22Rv1 (cell line): Measurements from ENCODE around the gene LRMDA.
"Not testable (repeated sequence)": the region's sequence is repeated elsewhere in the genome, so short reads cannot be mapped to it uniquely, and the experiment has no call there.

ENCODE experiments used
- ZFX ChIP-seq: fragments of 450-650 bp; IDR thresholded peaks from 2 replicates; pipeline ENCODE4 v1.6.1; 2017; ENCODE audit warnings: antibody characterized with exemption, borderline replicate concordance
- TF ChIP-seq, protein P1 (sequence below): fragments of 450-650 bp; IDR thresholded peaks from 2 replicates; pipeline ENCODE4 v1.5.1; 2017; ENCODE audit warnings: mild to moderate bottlenecking

- TF ChIP-seq, protein P1, sequence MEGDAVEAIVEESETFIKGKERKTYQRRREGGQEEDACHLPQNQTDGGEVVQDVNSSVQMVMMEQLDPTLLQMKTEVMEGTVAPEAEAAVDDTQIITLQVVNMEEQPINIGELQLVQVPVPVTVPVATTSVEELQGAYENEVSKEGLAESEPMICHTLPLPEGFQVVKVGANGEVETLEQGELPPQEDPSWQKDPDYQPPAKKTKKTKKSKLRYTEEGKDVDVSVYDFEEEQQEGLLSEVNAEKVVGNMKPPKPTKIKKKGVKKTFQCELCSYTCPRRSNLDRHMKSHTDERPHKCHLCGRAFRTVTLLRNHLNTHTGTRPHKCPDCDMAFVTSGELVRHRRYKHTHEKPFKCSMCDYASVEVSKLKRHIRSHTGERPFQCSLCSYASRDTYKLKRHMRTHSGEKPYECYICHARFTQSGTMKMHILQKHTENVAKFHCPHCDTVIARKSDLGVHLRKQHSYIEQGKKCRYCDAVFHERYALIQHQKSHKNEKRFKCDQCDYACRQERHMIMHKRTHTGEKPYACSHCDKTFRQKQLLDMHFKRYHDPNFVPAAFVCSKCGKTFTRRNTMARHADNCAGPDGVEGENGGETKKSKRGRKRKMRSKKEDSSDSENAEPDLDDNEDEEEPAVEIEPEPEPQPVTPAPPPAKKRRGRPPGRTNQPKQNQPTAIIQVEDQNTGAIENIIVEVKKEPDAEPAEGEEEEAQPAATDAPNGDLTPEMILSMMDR, result not testable (repeated sequence)
- not testable (repeated sequence) for TF ChIP-seq ZFX
Measured at GRCh38 chr10:75766752-75767151, 335.3 kb downstream of the LRMDA start.
